K562 (cell line): ENCODE results near the gene DPAGT1. TPM values are rescaled to one million over a fixed set of nuclear protein-coding genes. Genes with fewer than 3 reads are reported as not detected.

ENCODE experiments used
- CGGBP1 ChIP-seq: fragments of 250-450 bp; sonication (Bioruptor Pico); IDR thresholded peaks from 2 replicates; pipeline ENCODE4 v1.9.0; 2021; ENCODE audit warnings: mild to moderate bottlenecking
- CREB1 ChIP-seq, 2 experiments: sonication (generic) in 1 of 2; formaldehyde crosslinking in 1 of 2; IDR thresholded peaks; 2 replicates each; pipeline versions ENCODE4 v1.6.1 to v1.8.0; 2012 to 2022; ENCODE audit warnings: inconsistent platforms in 1 of 2, mild to moderate bottlenecking in 1 of 2, missing genetic modification reagents in 1 of 2, moderate library complexity in 1 of 2
- FOXO4 ChIP-seq: fragments of 450-650 bp; formaldehyde crosslinking; IDR thresholded peaks from 2 replicates; pipeline ENCODE4 v1.4.0; 2020; ENCODE audit warnings: mild to moderate bottlenecking, moderate library complexity
- HEY1 ChIP-seq: fragments of 250-450 bp; sonication (Bioruptor Pico); IDR thresholded peaks from 2 replicates; pipeline ENCODE4 v1.5.0; 2020; ENCODE audit warnings: mild to moderate bottlenecking, moderate library complexity, borderline replicate concordance
- HNRNPL ChIP-seq: fragments of 200-400 bp; formaldehyde crosslinking; IDR thresholded peaks from 2 replicates; pipeline ENCODE4 v1.6.1; 2017; ENCODE audit warnings: low read depth, mild to moderate bottlenecking, low read length
- HNRNPLL ChIP-seq: fragments of 200-400 bp; formaldehyde crosslinking; IDR thresholded peaks from 2 replicates; pipeline ENCODE4 v1.6.1; 2017; ENCODE audit warnings: low read length, low read depth, mild to moderate bottlenecking; ENCODE audit not compliant: poor library complexity, severe bottlenecking
- MAZ ChIP-seq, 2 experiments: fragments of 450-650 bp in 1 of 2; sonication (generic) in 1 of 2; formaldehyde crosslinking; IDR thresholded peaks in 1 of 2; conservative IDR thresholded peaks in 1 of 2; 2 replicates each; pipeline versions ENCODE4 v1.4.0 to v1.5.0; 2020; ENCODE audit warnings: mild to moderate bottlenecking in 1 of 2, missing genetic modification reagents in 1 of 2
- MXI1 ChIP-seq: IDR thresholded peaks from 2 replicates; pipeline ENCODE4 v1.6.1; 2011; ENCODE audit warnings: low read depth, mild to moderate bottlenecking, improper control_type of control experiment, low read length
- PML ChIP-seq: IDR thresholded peaks from 2 replicates; pipeline ENCODE4 v1.6.1; 2012; ENCODE audit warnings: low read length, inconsistent platforms
- SRSF1 ChIP-seq: fragments of 200-400 bp; formaldehyde crosslinking; IDR thresholded peaks from 2 replicates; pipeline ENCODE4 v1.6.1; 2017; ENCODE audit warnings: mild to moderate bottlenecking, low read depth, low read length, moderate library complexity
- TEAD1 ChIP-seq, 2 experiments: fragments of 450-650 bp in 1 of 2; sonication (generic) in 1 of 2; formaldehyde crosslinking; IDR thresholded peaks; 2 replicates each; pipeline versions ENCODE4 v1.4.0 to v1.8.0; 2020 to 2022; ENCODE audit warnings: mild to moderate bottlenecking in 2 of 2, missing genetic modification reagents in 1 of 2
- ZKSCAN3 ChIP-seq: fragments of 250-450 bp; sonication (Bioruptor Pico); IDR thresholded peaks from 2 replicates; pipeline ENCODE4 v1.4.0; 2020
- ZNF12 ChIP-seq: sonication (generic); formaldehyde crosslinking; IDR thresholded peaks from 2 replicates; pipeline ENCODE4 v1.4.0; 2020; ENCODE audit warnings: mild to moderate bottlenecking, missing genetic modification reagents
- ZNF232 ChIP-seq: sonication (generic); formaldehyde crosslinking; IDR thresholded peaks from 2 replicates; pipeline ENCODE4 v1.8.0; 2022; ENCODE audit warnings: mild to moderate bottlenecking, missing genetic modification reagents
- ZNF707 ChIP-seq: fragments of 250-450 bp; sonication (Bioruptor Pico); conservative IDR thresholded peaks from 2 replicates; pipeline ENCODE4 v1.8.0; 2022; ENCODE audit warnings: inconsistent platforms, mild to moderate bottlenecking, moderate library complexity
- polyA plus RNA-seq, 8 experiments: library from polyadenylated mRNA; depleted of rRNA in 4 of 8; stranded (reverse) in 5 of 8; unstranded in 3 of 8; fragments of >200 nt; fragmentation: Nextera tagmentation in 2 of 8; fragmentation: Illumina TruSeq in 1 of 8; extraction: Ambion mirVana in 2 of 8; extraction: Trizol in 1 of 8; gene quantifications; 2 replicates each; pipeline versions ENCODE4 v1.2.1 to v1.2.3, GENCODE V29; 2011 to 2014; ENCODE audit warnings: inconsistent platforms in 1 of 8, missing spikeins in 1 of 8
- total RNA-seq, 7 experiments: library from RNA; depleted of rRNA in 6 of 7; stranded (reverse); fragments of >200 nt in 6 of 7; fragmentation: Illumina TruSeq in 2 of 7; extraction: Trizol in 2 of 7; gene quantifications; 2 replicates each; pipeline versions ENCODE4 v1.2.1 to v1.2.3, GENCODE V29; 2011 to 2021; ENCODE audit warnings: low replicate concordance in 1 of 7
- TF ChIP-seq, protein P1 (sequence below), 2 experiments: fragments of 450-650 bp in 1 of 2; sonication (generic) in 1 of 2; formaldehyde crosslinking in 1 of 2; IDR thresholded peaks; 2 replicates each; pipeline versions ENCODE4 v1.7.1 to v1.9.0; 2016 to 2022; ENCODE audit warnings: inconsistent platforms in 1 of 2, mild to moderate bottlenecking in 1 of 2, missing genetic modification reagents in 1 of 2

The DPAGT1 gene
- total and polyA plus RNA-seq, 9 of the 15 experiments (the other 6 are each of a cell fraction or from before 2014, with no cell fraction given): 29.9 to 135 (median 85.0) TPM

DNA sequence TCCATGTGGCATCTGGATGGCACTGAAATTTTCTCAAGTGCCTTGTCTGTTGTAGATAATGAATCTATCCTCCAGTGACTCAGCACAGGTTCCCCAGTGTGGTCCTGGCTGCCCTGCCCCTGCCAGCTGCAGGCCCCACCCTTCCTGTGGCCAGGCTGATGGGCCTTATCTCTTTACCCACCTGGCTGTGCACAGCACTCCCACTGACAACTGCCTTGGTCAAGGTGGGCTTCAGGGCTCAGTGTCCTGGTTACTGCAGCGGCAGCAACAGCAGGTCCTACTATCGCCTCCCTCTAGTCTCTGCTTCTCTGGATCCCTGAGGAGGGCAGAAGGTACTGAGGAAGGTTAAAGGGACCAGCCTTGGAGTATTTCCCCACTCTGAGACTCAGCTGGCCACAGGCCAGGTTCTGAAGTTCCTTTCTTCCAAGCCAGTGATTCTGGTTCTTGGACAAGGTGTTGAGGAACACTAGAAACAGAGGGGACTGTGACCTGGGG, 13.9 kb downstream of the DPAGT1 start (continued):
- TF ChIP-seq HNRNPLL (no peak), CGGBP1 (CRISPR knock-in tag) (0 out of 2 replicates have a peak, but pooled peaks have one; percentile 23), ZKSCAN3 (CRISPR knock-in tag) (no peak), MAZ (CRISPR knock-in tag; conservative IDR thresholded peaks at IDR 0.05 in 1 of 2, IDR thresholded peaks at IDR 0.05 in 1 of 2) (peak; percentile 83 to 93), HEY1 (CRISPR knock-in tag) (no peak; the same call in 1 of the 2 replicates), HNRNPL (no peak; the same call in 1 of the 2 replicates), PML (peak; percentile 97), MXI1 (peak; percentile 79), SRSF1 (no peak), CREB1 (IDR thresholded peaks at IDR 0.05) (peak; percentile 74), CREB1 (CRISPR knock-in tag; IDR thresholded peaks at IDR 0.05) (peak; percentile 46; the same call in 1 of the 2 replicates), FOXO4 (CRISPR knock-in tag) (0 out of 2 replicates have a peak, but pooled peaks have one; percentile 5), ZNF232 (no peak), ZNF707 (no peak), TEAD1 (CRISPR knock-in tag; IDR thresholded peaks at IDR 0.05) (peak; percentile 56 to 67; a peak in 3 of 4 replicates), ZNF12 (peak; percentile 48; the same call in 1 of the 2 replicates)
- TF ChIP-seq, protein P1, sequence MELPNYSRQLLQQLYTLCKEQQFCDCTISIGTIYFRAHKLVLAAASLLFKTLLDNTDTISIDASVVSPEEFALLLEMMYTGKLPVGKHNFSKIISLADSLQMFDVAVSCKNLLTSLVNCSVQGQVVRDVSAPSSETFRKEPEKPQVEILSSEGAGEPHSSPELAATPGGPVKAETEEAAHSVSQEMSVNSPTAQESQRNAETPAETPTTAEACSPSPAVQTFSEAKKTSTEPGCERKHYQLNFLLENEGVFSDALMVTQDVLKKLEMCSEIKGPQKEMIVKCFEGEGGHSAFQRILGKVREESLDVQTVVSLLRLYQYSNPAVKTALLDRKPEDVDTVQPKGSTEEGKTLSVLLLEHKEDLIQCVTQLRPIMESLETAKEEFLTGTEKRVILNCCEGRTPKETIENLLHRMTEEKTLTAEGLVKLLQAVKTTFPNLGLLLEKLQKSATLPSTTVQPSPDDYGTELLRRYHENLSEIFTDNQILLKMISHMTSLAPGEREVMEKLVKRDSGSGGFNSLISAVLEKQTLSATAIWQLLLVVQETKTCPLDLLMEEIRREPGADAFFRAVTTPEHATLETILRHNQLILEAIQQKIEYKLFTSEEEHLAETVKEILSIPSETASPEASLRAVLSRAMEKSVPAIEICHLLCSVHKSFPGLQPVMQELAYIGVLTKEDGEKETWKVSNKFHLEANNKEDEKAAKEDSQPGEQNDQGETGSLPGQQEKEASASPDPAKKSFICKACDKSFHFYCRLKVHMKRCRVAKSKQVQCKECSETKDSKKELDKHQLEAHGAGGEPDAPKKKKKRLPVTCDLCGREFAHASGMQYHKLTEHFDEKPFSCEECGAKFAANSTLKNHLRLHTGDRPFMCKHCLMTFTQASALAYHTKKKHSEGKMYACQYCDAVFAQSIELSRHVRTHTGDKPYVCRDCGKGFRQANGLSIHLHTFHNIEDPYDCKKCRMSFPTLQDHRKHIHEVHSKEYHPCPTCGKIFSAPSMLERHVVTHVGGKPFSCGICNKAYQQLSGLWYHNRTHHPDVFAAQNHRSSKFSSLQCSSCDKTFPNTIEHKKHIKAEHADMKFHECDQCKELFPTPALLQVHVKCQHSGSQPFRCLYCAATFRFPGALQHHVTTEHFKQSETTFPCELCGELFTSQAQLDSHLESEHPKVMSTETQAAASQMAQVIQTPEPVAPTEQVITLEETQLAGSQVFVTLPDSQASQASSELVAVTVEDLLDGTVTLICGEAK (IDR thresholded peaks at IDR 0.05): no peak
- TF ChIP-seq, protein P1 (CRISPR knock-in tag; IDR thresholded peaks at IDR 0.05): no peak
